GM19438 (cell line): ENCODE measurements around the gene RAPGEF4.
A peak's percentile ranks its signal among the peaks of the same experiment; 100 is the strongest.

Source experiments
- ATAC-seq: cut with Tn5 transposase; IDR thresholded peaks from one replicate; pipeline ENCODE4 v1.9.1; 2021; ENCODE audit warnings: low read depth; ENCODE audit not compliant: unreplicated experiment

Gene RAPGEF4

DNA sequence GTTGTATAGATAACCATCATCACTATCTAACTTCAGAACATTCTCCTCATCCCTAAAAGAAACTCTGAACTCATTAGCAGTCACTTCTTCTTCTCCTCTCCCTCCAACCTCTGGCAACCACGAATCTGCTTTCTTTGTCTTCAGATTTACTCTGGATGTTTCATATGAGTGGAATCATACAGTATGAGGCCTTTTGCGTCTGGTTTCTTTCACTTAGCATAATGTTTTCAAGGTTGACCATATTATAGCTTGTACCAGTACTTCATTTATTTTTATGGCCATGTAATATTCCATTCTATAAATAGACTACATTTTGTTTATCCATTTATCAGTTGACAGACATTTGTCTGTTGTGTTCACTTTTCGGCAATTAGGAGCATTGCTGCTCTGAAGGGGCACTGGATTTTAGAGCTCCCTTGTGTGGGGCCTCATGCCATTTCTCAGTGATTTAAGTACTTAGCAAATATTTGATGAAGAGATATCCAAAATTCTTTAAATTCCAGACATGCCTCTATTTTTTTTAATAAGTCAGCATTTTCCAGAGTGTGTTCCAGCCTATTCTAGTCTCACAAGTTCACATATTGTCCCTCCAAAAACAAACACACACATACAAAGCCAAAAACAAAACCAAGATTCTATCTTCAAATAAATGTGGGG is 317.5 kb downstream of the RAPGEF4 start:
- ATAC-seq, result no peak

GRCh38 chr2:173054466-173054865 is 318.8 kb downstream of the RAPGEF4 start:
- ATAC-seq, result no peak

DNA sequence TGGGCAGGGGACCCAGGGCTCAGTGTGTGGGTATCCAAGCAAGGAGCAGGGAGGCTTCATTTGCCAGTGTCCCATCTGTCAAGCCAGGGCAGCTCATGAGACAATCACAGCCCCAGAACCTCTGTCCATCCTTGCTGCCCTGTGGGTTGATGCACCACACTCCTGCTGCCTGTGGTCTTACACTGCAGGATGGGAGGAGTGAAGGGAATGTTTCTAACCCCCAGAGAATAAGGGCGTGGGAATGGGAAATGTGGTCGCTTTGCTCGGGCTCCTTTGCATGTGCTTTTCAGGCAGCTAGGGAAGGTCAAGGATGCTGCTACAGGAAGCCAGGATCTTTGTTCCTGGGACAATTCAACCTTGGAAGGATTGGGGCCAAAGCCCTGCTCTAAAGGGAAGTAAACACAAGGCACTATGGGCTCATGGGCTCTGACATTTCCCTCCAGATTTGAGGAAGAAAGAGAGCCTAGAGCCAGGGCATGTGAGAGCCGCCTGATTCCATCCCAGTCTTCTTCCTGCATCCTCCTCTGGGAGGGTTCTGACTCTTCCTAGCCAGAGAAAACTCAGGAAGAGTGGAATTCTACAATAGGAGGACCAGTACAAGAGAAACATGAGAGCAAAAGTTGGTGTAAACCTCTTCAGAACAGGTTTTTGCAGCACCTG is 321.2 kb downstream of the RAPGEF4 start:
- ATAC-seq, result no peak

- no peak for ATAC-seq
These were observed 322.5 kb downstream of the RAPGEF4 start for GRCh38 chr2:173058097-173058496.

GRCh38 chr2:173058673-173059072 is 323.0 kb downstream of the RAPGEF4 start:
- no peak for ATAC-seq

GRCh38 chr2:173059292-173059691 is 323.6 kb downstream of the RAPGEF4 start:
- no peak for ATAC-seq

DNA sequence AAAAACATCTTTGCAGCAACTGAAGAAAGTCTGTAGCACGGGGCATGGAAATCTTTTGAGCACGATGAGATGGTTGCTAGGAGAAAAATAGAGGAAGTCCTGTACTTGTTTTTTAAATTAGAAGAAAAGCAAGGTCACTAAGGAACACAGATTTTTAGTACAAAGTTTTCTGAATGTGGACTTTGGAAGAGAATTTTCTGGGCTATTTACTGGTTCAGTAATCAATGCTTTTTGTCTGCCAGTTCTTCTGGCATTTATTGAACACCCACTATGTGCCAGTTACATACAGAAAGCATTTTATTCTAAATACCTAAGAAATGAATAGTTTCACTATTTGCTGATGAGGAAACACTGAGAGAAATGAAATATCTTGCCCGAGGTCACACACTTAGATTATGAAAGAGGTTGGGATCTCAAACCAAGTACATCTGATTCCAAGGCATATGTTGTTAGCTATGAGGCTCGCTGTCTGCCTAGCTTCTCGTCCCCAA is 324.4 kb downstream of the RAPGEF4 start:
- ATAC-seq, result no peak

GRCh38 chr2:173062801-173063200 is 327.2 kb downstream of the RAPGEF4 start:
- ATAC-seq, result no peak

- ATAC-seq, result no peak
These were observed 328.6 kb downstream of the RAPGEF4 start for GRCh38 chr2:173064151-173064805.

DNA sequence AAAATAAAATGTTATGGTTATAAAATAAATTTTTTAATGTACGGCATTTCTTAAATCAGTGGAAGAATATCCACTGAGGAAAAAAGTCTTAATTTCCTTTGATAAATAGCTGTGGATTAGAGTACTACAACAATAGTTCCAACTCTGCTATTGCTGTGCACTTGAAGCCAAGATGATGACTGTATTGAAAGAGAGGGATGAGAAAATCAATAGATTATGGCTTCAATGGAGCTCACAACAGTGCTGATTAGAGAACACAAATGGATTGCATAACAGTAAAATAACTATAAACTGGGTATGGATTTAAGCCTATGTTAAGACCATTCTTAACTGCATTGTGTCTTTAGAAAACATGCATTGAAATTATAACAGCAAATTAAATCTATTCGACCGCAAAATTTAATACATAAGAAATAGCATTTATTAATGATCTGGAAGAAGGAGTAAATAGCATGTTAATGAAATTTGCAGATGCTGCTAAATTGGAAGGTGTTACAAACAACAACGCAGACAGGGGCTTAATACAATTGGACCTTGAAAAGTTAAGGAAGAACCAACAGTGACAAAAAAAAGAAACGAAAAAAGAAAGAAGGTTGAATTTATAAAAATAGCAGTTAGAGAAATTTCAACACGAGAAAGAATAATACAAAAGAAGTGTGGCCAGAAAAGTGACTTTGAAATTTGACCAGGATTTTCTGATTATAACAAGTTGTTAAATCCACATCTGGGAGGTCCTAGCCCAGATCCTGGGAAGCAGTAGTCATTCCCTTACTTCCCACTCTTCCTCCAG is 331.4 kb downstream of the RAPGEF4 start:
- no peak for ATAC-seq

DNA sequence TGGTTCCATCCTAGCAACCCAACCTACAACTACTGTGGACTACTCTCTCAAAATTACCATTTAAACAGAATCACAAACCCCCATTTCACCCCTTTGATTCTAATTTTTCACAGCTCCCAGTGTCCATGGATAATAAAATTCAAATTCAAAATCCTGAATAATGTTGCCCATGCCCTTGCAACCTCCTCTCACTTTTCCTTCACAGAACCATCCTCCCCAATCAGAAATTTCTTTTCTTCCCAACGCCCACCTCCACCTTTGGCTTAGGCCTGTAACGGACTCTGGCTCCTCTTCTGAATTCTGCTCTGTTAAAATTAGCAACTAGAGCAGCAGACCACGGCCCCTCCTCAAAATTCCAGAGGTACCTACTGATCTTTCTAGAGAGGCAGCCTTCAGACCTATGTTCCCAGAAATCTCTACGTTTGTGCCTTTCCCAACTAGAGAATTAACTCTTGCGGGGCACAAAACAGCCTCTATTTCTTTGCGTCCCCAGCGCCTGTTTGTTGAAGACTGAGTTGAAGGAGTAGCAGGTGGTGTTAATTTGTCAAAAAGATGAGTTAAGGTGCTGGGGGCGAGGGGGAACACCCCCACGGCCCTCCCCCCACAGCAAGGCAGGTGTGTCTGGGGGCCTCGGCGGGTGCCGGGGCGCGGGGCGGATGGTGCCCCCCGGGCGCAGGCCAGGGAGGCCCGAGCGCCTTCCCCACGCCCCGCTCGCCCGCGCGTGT is 339.6 kb downstream of the RAPGEF4 start:
- no peak for ATAC-seq

GRCh38 chr2:173075781-173076580 is 340.3 kb downstream of the RAPGEF4 start, which contains the start of gene MAP3K20:
Gene MAP3K20, plus strand, starts transcription at chr2:173075846. Its CDS starts 15,186 bp downstream, at chr2:173091032.
- peak; percentile 75 for ATAC-seq

- peak; percentile 24 for ATAC-seq
These were observed 341.1 kb downstream of the RAPGEF4 start for GRCh38 chr2:173076581-173077345.

DNA sequence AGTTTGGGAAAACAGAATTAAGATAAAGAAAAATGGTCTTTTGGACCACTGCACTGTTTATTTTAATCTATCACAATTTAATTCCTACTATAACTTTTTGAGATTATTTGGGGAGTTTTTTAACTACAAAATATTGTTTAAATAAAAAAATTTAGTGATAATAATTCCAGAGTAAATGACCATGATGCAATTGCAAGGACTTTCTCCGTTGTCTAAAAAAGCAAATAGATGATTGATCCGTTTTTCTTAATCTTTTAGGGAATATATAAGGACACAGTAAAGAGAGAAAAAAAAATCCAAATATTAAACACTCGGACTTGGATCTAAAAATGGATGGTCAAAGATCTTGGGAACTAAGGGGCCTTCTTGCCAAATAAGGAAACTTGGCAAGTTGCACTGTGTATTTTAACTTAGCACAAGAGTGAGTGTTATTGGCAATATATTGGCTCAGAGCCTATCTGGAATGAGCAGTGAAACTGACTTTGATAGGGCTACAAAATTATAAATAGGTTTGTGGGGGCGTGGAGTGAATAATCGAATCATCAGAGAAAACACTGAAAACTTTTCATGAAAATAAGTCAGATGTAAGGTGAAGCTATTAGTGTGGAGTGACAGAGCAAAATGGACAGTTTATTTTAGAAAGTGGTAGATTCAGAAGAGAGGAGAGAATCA is 342.0 kb downstream of the RAPGEF4 start:
- no peak for ATAC-seq

- ATAC-seq, result no peak
These were observed 343.5 kb downstream of the RAPGEF4 start for GRCh38 chr2:173079141-173079540.

DNA sequence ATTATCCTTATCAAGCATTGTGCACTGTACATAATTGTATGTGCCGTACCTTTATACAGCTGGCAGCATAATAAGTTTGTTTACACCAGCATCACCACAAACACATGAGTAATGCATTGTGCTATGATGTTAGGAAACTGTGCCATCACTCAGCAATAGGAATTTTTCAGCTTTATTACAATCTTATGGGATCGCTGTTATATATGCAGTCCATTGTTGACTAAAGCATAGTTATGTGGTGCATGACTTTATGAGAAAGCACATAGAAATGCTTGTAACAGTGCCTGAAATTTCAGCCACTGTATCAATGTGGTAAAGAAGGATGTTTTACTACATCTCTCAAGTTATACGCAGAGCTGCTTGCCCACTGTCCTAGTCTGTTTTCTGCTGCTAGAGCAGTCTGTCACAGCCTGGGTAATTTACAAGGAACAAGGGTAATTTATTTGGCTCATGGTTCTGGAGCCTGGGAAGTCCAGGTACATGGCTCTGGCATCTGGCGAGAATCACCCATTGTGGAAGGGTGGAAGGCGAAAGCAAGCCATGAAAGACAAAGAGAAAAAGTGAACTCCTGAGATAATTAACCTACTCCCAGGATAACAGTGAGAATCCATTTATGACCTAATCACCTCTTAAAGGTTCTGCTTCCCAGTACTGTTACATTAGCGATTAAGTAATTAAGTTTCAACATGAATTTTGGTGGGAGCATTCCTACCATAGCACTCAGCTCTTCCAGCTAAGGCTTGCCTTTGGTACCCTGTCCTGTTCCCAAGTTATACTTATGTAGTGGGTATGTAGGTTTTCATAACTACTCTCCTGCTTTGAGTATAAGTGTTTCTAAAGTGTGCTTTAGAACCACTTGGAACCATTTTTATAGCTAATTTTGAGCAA is 344.6 kb downstream of the RAPGEF4 start:
- ATAC-seq, result no peak
